Skeletal muscle satellite cell (primary cell): ENCODE measurements around the gene RABL2B. TPM values are rescaled to one million over a fixed set of nuclear protein-coding genes. Genes with fewer than 3 reads are reported as not detected.
A peak's percentile ranks its signal among the peaks of the same experiment; 100 is the strongest.
"Not testable (repeated sequence)": the region's sequence is repeated elsewhere in the genome, so short reads cannot be mapped to it uniquely, and the experiment has no call there.

ENCODE experiments used
- H3K27me3 ChIP-seq: 2 replicates; pipeline ENCODE4 v1.7.0; 2013; ENCODE audit warnings: low read length; ENCODE audit not compliant: control insufficient read depth, insufficient read depth
- H3K36me3 ChIP-seq: 2 replicates; pipeline ENCODE4 v1.7.0; 2013; ENCODE audit warnings: mild to moderate bottlenecking, control low read depth, low read length; ENCODE audit not compliant: insufficient read depth
- H3K4me1 ChIP-seq: 2 replicates; pipeline ENCODE4 v1.7.0; 2013; ENCODE audit warnings: low read length; ENCODE audit not compliant: control insufficient read depth, insufficient read depth
- H3K4me2 ChIP-seq: 2 replicates; pipeline ENCODE4 v1.7.0; 2013; ENCODE audit warnings: mild to moderate bottlenecking, low read length
- H3K4me3 ChIP-seq: 2 replicates; pipeline ENCODE4 v1.7.0; 2013; ENCODE audit warnings: low read length
- H3K9ac ChIP-seq: 2 replicates; pipeline ENCODE4 v1.7.0; 2013; ENCODE audit warnings: mild to moderate bottlenecking, low read depth, low read length, moderate library complexity
- H3K9me3 ChIP-seq: replicated peaks from 2 replicates; pipeline ENCODE4 v1.7.0; 2013; ENCODE audit warnings: mild to moderate bottlenecking, control low read depth, low read length
- total RNA-seq: library from RNA; depleted of rRNA; stranded (reverse); fragments of >200 nt; gene quantifications from 2 replicates; pipeline ENCODE4 v1.2.3, GENCODE V29; 2012; rRNA removed

Gene RABL2B
- total RNA-seq, result 7.9 and 8.1 TPM in 2 replicates

- H3K9me3 ChIP-seq, H3K27me3 ChIP-seq, H3K36me3 ChIP-seq, H3K4me1 ChIP-seq: not testable (repeated sequence)
- Histone ChIP-seq H3K9ac (peak within 1 kb of the TSS; percentile 79), H3K4me3 (peak within 1 kb of the TSS; percentile 73), H3K4me2 (peak within 1 kb of the TSS; percentile 80)
Observed at GRCh38 chr22:50783033-50783879, at the start of gene RABL2B. TSS of gene RABL2B (minus strand) at chr22:50783636. CDS start at chr22:50782294, 1,342 bp downstream.

- H3K9ac ChIP-seq, H3K27me3 ChIP-seq, H3K4me1 ChIP-seq, H3K4me2 ChIP-seq, H3K4me3 ChIP-seq, H3K9me3 ChIP-seq, H3K36me3 ChIP-seq: not testable (repeated sequence)
Observed at GRCh38 chr22:50786936-50787335, 3.5 kb upstream of the RABL2B start.

DNA sequence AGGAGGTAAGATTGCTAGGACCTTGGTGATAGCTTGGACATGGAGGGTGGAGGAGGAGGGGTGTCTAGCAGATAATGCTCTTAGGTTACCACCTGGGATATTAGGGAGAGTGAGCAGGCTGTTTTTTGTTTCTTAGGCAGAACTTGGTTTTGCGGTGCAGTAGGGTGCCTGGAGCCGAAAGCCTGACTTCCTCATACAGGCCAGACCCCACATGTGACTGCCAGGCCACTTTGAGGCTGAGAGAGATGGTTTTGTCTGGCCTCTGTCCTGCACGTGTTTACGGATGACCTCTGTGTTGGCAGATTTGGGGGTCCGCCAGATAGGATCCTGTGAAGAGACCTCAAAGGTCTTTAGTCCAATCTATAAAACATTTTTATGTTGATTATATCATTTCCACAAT, 1.9 kb upstream of the RABL2B start:
- not testable (repeated sequence) for H3K36me3 ChIP-seq, H3K27me3 ChIP-seq, H3K4me3 ChIP-seq, H3K4me2 ChIP-seq, H3K9ac ChIP-seq, H3K9me3 ChIP-seq, H3K4me1 ChIP-seq

DNA sequence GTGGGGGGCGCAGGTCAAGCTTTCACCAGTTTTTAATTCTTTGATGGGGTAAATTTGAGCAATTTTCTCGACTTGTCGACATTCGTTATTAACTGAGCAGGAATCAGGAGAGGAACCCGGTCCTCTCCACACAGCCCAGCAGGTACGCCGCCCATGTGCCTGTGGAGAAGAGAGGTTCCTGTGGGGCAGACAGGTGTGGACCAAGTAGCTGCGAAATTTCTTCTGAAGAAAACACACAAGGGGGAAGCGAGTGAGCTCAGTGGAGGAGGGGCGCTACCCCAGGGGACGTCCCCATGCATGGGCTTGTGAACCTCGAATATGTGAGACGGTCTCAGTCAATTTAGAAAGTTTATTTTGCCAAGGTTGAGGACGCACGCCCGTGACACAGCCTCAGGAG, 442 bp upstream of the RABL2B start:
- H3K4me2 ChIP-seq, result peak overlapping the region; percentile 80
- H3K36me3 ChIP-seq, H3K27me3 ChIP-seq, H3K4me1 ChIP-seq, H3K9me3 ChIP-seq: not testable (repeated sequence)
- H3K9ac ChIP-seq, result peak overlapping the region; percentile 79
- peak overlapping the region; percentile 71 for H3K4me3 ChIP-seq

DNA sequence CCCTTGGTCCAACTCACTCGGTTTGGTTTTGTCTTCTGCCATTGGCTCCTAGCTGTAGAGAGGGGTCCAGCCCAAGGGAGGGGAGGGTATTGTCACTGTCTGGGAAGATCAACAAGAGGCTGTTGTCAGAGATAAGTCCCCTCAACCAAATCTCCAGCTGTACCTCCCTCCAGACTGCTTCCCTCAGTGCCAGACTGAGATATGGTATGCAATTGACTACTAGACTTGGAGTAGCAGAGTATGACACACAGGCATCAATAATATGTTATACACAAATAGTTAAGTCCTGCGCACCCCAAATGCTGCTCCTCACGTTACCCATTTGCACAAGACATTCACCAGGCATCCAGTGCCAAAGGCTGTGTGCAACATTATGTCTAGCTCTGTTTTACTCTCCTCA, 1.2 kb downstream of the RABL2B start:
- H3K9me3 ChIP-seq, H3K4me1 ChIP-seq, H3K36me3 ChIP-seq, H3K27me3 ChIP-seq, H3K9ac ChIP-seq, H3K4me3 ChIP-seq: not testable (repeated sequence)
- H3K4me2 ChIP-seq, result peak overlapping the region; percentile 49

DNA sequence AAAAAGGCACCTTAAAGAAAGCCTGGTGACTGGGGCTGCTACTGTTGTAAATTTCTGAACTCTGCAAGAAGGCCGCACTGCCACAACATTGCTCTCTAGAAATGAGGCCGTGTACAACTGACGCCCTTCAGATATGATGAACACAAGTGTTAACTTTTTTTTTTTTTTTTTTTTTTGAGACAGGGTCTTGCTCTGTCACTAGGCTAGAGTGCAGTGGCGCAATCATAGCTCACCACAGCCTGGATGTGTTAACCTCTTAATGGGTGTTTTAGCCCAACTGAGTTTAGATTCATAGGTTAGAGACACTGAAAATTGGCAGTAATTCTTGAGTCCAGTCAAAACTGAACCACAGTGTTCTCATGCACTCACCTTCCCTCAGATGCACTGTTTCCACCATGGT, 3.2 kb downstream of the RABL2B start:
- H3K9me3 ChIP-seq, H3K36me3 ChIP-seq, H3K9ac ChIP-seq, H3K27me3 ChIP-seq, H3K4me3 ChIP-seq, H3K4me2 ChIP-seq, H3K4me1 ChIP-seq: not testable (repeated sequence)

DNA sequence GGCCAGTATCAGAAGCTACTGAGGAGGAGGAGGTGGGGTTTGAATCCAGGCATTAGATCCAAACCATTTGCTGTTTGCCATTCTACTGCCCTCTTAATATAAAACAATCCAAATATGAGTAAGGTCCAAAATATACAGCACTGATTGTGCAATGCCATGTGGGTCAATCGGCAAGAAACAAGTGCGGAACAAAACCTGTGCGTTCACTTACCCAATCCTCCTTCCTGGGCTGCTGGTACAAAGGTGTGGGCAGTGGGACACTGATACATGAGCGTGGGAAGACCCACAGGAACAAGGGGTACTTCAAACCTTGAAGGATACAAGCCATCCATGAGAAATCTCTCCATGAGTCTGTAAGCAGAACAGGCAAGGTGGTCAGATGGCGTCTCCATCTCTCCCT, 5.8 kb downstream of the RABL2B start:
- not testable (repeated sequence) for H3K4me3 ChIP-seq, H3K27me3 ChIP-seq, H3K4me1 ChIP-seq, H3K36me3 ChIP-seq, H3K4me2 ChIP-seq, H3K9ac ChIP-seq, H3K9me3 ChIP-seq

- H3K27me3 ChIP-seq, H3K9me3 ChIP-seq, H3K4me3 ChIP-seq, H3K9ac ChIP-seq, H3K4me2 ChIP-seq, H3K36me3 ChIP-seq, H3K4me1 ChIP-seq: not testable (repeated sequence)
Observed at GRCh38 chr22:50775132-50775531, 8.3 kb downstream of the RABL2B start.

DNA sequence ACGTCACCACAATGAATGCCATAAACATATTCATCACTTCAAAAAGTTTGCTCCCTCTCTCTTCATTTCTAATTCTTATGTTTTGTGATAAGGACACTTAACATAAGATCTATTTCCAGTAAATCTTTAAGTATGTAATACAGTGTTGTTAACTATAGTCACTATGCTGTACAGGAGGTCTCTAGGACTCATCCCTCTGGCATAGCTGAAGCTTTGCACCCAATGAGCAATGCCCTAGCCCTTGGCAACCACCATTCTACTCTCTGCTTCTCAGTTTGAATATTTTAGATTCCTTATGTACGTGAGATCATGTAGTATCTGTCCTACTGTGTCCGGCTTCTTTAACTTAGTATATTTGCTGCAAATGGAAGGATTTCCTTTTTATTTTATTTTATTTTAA, 19.1 kb downstream of the RABL2B start:
- H3K27me3 ChIP-seq, H3K36me3 ChIP-seq, H3K4me2 ChIP-seq, H3K9me3 ChIP-seq, H3K4me3 ChIP-seq, H3K4me1 ChIP-seq, H3K9ac ChIP-seq: not testable (repeated sequence)

GRCh38 chr22:50761829-50762228, 21.6 kb downstream of the RABL2B start:
- not testable (repeated sequence) for H3K9ac ChIP-seq, H3K4me2 ChIP-seq, H3K27me3 ChIP-seq, H3K4me3 ChIP-seq, H3K36me3 ChIP-seq, H3K4me1 ChIP-seq, H3K9me3 ChIP-seq

- H3K27me3 ChIP-seq, H3K4me1 ChIP-seq, H3K36me3 ChIP-seq, H3K9me3 ChIP-seq, H3K4me2 ChIP-seq, H3K4me3 ChIP-seq, H3K9ac ChIP-seq: not testable (repeated sequence)
Observed at GRCh38 chr22:50759597-50760341, 23.7 kb downstream of the RABL2B start.

DNA sequence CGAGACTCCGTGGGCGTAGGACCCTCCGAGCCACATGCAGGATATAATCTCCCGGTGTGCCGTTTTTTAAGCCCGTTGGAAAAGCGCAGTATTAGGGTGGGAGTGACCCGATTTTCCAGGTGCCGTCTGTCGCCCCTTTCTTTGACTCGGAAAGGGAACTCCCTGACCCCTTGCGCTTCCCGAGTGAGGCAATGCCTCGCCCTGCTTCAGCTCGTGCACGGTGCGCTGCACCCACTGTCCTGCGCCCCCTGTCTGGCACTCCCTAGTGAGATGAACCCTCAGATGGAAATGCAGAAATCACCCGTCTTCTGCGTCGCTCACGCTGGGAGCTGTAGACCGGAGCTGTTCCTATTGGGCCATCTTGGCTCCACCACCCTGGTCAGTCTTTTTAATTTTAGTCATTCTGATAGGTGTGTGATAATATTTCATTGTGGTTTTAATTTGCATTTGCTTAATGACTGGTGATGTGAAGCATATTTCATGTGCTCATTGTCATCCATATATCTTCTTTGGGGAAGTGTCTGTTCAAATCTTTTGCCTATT, 26.4 kb downstream of the RABL2B start:
- H3K9me3 ChIP-seq, result not testable (repeated sequence)
- Histone ChIP-seq H3K4me2 (peak overlapping the region; percentile 91), H3K9ac (peak overlapping the region; percentile 44)

More for the DNA sequence above, 26.4 kb downstream of the RABL2B start:
- not testable (repeated sequence) for H3K27me3 ChIP-seq, H3K4me1 ChIP-seq, H3K36me3 ChIP-seq
- peak overlapping the region; percentile 86 for H3K4me3 ChIP-seq
